NCI-H1694 (cell line): ENCODE measurements around the gene FZR1.
"Not testable (repeated sequence)": the region's sequence is repeated elsewhere in the genome, so short reads cannot be mapped to it uniquely, and the experiment has no call there.

Source experiments
- DNase-seq: peaks from one replicate; lab custom pipeline; 2025; lab: John Stamatoyannopoulos, UW

FZR1 gene

DNA sequence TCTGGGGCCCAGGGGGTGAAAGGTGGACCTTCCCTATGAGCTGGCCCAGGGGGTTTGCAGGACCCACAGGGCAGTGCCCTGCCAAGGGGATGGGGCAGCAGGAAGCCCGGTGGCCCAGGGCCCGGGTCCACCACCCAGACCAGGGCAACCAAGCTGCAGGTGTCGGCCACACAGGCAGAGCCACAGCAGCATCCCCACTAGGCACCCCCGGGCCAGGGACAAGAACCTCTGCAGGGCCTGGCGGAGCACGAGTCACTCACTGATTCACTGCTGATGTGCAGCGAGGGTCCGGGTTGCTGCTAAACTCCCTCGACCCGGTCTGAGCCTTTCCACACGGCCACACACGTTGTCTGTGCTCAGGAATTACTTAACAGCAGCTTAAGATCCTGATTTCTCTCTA lies 8.8 kb downstream of the FZR1 start:
- no peak for DNase-seq

- no peak for DNase-seq
Observed at GRCh38 chr19:3515891-3516422, 9.8 kb downstream of the FZR1 start.

DNA sequence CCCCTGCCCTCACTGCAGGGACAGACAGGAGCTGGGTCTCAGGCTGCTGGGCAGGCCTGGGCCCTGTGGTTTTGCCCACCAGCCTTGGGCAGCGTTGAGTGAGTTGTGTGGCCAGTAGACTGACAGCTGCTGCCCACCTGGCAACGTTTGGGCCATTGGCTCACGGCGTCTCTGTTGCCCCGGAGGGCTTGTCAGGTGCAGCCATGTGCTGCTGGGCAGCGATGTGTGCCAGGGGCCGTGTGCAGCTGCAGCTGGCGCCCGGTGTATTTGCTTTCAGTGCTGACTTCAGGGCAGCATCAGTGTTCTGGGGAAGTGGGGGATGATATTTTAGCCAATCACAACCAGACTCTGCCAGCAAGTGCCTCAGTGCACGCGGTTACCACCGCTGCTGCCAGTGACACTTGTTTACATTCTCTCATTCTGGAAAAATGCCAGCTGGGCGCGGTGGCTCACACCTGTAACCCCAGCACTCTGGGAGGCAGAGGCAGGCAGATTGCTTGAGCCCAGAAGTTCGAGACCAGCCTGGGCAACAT lies 10.6 kb downstream of the FZR1 start:
- peak; percentile 31 for DNase-seq

GRCh38 chr19:3517638-3518037 lies 11.5 kb downstream of the FZR1 start:
- DNase-seq: no peak

- no peak for DNase-seq
Observed at GRCh38 chr19:3518255-3518654, 12.1 kb downstream of the FZR1 start.

DNA sequence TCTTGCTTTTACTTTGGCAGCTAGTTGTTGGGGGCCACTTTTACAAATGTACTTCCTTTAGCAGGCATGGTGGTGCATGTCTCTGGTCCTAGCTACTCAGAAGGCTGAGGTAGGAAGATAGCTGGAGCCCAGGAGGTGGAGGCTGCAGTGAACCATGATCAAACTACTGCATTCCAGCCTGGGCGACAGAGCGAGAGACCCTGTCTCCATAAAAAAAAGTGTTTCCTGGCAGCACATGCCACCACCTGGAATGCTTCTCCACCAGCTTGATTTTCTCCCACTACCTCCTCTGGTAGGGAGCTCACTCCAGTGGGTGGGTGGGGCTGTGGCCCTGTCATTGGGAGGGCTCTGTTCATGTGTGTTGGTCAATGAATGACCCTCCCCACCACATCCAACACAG lies 12.5 kb downstream of the FZR1 start:
- no peak for DNase-seq

DNA sequence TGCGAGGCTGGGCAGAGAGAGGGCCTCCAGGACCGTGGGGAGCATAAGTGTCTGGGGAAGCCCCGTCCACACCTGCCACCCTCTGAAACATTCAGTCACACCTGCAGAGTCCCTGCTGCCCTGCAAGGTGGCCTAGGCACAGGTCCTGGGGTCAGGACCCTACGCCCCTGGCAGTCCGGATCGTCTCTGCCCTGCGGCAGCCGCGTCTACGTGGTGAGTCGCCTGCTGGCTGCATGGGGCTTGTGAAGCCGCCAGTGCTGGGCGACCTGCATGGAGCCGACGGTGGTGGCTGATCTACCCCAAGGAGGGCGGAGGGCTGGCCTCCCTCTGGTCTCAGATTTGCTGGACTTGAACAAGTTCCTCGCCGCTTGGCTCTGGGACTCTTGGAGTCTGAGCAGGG lies 13.0 kb downstream of the FZR1 start:
- DNase-seq: no peak

GRCh38 chr19:3520166-3521103 lies 14.3 kb downstream of the FZR1 start:
- no peak for DNase-seq

GRCh38 chr19:3521104-3521445 lies 15.0 kb downstream of the FZR1 start:
- DNase-seq: no peak

- DNase-seq: no peak
Observed at GRCh38 chr19:3522421-3523360, 16.6 kb downstream of the FZR1 start.

- DNase-seq: no peak
Observed at GRCh38 chr19:3523361-3524077, 17.4 kb downstream of the FZR1 start.

GRCh38 chr19:3524078-3524842 lies 18.1 kb downstream of the FZR1 start:
- no peak for DNase-seq

DNA sequence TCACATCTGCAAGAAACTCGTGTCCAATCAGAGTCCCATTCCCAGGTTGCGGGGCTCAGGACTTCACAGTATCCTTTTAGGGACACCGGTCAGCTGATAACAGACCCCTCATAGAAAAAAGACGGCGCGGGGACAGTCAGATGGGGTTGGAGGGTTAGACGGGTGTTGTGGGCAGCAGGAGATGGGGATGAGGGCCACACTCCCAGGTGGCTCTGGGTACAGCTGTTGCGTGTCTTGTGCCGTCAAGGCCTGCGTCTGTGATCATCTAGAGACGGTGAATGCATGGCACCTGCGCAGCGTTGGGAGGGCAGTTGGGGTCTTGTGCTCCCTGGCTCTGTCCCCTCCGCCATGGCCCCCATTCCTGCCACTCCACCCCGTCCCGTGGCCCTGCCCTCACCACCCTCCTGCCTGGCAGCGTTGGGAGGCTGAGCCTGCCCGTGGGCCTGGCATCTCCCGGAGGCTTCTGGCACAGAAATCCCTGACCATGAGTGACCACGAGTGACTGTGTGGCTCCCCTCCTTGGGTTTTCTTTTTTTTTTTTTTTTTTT lies 18.9 kb downstream of the FZR1 start:
- no peak for DNase-seq

- no peak for DNase-seq
Observed at GRCh38 chr19:3526507-3527237, 20.6 kb downstream of the FZR1 start.

- no peak for DNase-seq
Observed at GRCh38 chr19:3527238-3527910, 21.3 kb downstream of the FZR1 start.

DNA sequence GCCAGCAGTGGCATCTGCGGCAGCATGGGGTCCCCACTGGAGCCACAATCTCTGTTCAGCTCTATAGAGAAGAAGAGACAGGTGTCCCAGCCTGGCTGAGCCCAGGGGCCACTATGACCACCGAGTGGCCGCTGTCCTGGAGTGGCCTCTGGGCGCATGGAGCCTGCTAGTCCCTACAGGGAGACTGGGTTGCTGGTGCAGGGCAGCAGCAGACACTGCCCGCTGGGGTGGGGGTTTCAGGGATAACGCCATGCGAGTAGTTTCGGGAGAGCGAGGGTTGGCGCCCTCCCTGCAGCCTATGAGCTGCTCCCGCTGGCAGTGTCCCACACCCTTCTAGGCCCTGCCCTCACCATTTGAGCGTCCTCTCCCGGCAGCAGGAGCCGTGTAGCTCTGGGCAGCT lies 22.0 kb downstream of the FZR1 start:
- no peak for DNase-seq

GRCh38 chr19:3528539-3529211 lies 22.6 kb downstream of the FZR1 start:
- DNase-seq: no peak

DNA sequence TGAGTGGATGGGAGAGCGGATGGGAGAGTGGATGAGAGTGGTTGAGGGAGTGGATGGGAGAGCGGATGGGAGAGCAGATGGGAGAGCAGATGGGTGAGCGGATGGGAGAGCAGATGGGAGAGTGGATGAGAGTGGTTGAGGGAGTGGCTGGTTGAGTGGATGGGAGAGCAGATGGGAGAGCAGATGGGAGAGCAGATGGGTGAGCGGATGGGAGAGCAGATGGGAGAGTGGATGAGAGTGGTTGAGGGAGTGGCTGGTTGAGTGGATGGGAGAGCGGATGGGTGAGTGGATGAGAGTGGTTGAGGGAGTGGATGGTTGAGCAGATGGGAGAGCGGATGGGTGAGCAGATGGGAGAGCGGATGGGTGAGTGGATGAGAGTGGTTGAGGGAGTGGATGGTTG lies 23.2 kb downstream of the FZR1 start:
- not testable (repeated sequence) for DNase-seq

DNA sequence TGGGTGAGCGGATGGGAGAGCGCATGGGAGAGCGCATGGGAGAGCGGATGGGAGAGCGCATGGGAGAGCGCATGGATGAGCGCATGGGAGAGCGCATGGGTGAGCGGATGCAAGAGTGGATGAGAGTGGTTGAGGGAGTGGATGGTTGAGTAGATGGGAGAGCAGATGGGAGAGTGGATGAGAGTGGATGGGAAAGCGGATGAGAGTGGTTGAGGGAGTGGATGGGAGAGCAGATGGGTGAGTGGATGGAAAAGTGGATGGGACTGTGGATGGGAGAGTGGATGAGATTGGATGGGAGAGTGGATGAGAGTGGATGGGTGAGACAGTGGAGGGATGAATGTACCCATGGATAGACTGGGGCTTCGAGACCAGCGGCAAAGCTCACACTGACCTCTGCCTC lies 24.3 kb downstream of the FZR1 start:
- no peak for DNase-seq
